Measurements from ENCODE around the gene CEP170. TPM values are rescaled to one million over a fixed set of nuclear protein-coding genes. Genes with fewer than 3 reads are reported as not detected.

Gene CEP170
- polyA plus RNA-seq, 3 donors: 13.7 to 44.5 (median 17.4) TPM

- no peak for DNase-seq
- H4K20me1 ChIP-seq (ENCODE audit: insufficient read depth, low read length): peaks cover 64% of the 10 kb centered on the region
- no peak overlapping the region for H3K9ac ChIP-seq (ENCODE audit: insufficient read depth, low read length, poor library complexity, severe bottlenecking)
- H3K4me1 ChIP-seq (ENCODE audit: control insufficient read depth in 1 of 2, insufficient read depth in 2 of 2, low read length in 2 of 2): no peaks in the 10 kb centered on the region
- H3K4me3 Mint-ChIP-seq: no peak overlapping the region
- no peak overlapping the region for H2AFZ ChIP-seq (ENCODE audit: insufficient read depth, low read depth, low read length, poor library complexity, severe bottlenecking)
- peaks cover 9% of the 10 kb centered on the region for H3K4me1 Mint-ChIP-seq
- H3K4me3 ChIP-seq (replicated peaks in 1 of 3; ENCODE audit: low read depth in 2 of 3, low read length in 3 of 3): no peak overlapping the region
- H3K4me2 ChIP-seq (replicated peaks; ENCODE audit: extremely low read depth, low read length, poor library complexity, severe bottlenecking): no peak overlapping the region
- peak overlapping the region in 1 of 7 donors; percentile 72 for H3K27ac Mint-ChIP-seq
- no peaks in the 10 kb centered on the region for H3K27me3 ChIP-seq (ENCODE audit: control insufficient read depth in 2 of 2, insufficient read depth in 2 of 2, low read length in 2 of 2)
- no peak overlapping the region for H3K27ac ChIP-seq (ENCODE audit: low read depth in 1 of 2, low read length in 2 of 2)
- H3K27me3 Mint-ChIP-seq (ENCODE audit: low read depth in 3 of 3): peaks cover 0 to 2% (median 0%) of the 10 kb centered on the region in 3 donors
- no CpG with 5 or more reads among the region's 4 CpGs for WGBS (ENCODE audit: insufficient coverage)
- peaks cover 36 to 47% of the 10 kb centered on the region in 2 donors for H3K36me3 Mint-ChIP-seq
- peaks cover 8 to 56% of the 10 kb centered on the region in 2 donors for H3K36me3 ChIP-seq (replicated peaks in 1 of 2; ENCODE audit: control insufficient read depth in 1 of 2, insufficient read depth in 2 of 2, low read length in 2 of 2)
- H3K9me3 Mint-ChIP-seq: peaks cover 9 to 24% (median 11%) of the 10 kb centered on the region in 7 donors
- H3K9me3 ChIP-seq (replicated peaks in 1 of 2; ENCODE audit: control insufficient read depth in 1 of 2, insufficient read depth in 1 of 2, low read length in 2 of 2): peaks cover 5 to 13% of the 10 kb centered on the region in 2 donors
- peaks cover 100% of the 10 kb centered on the region for H3K79me2 ChIP-seq (ENCODE audit: insufficient read depth, low read length)
- intact Hi-C loops (cut with micrococcal nuclease): no loop called here
- TF ChIP-seq CTCF (IDR thresholded peaks at IDR 0.05): no peak
Observed at GRCh38 chr1:243236604-243237252, 18.4 kb downstream of the CEP170 start.

- intact Hi-C loops (cut with micrococcal nuclease): no loop called here
- peaks cover 0 to 2% (median 0%) of the 10 kb centered on the region in 3 donors for H3K27me3 Mint-ChIP-seq (ENCODE audit: low read depth in 3 of 3)
- no peak overlapping the region for H3K4me2 ChIP-seq (replicated peaks; ENCODE audit: extremely low read depth, low read length, poor library complexity, severe bottlenecking)
- H3K9me3 Mint-ChIP-seq: peaks cover 17 to 29% (median 26%) of the 10 kb centered on the region in 7 donors
- H3K9me3 ChIP-seq (replicated peaks in 1 of 2; ENCODE audit: control insufficient read depth in 1 of 2, insufficient read depth in 1 of 2, low read length in 2 of 2): peaks cover 6 to 27% of the 10 kb centered on the region in 2 donors
- H3K4me1 Mint-ChIP-seq: peaks cover 9% of the 10 kb centered on the region
- no peak for DNase-seq
- no peaks in the 10 kb centered on the region for H3K4me1 ChIP-seq (ENCODE audit: control insufficient read depth in 1 of 2, insufficient read depth in 2 of 2, low read length in 2 of 2)
- H3K36me3 ChIP-seq (replicated peaks in 1 of 2; ENCODE audit: control insufficient read depth in 1 of 2, insufficient read depth in 2 of 2, low read length in 2 of 2): peaks cover 8 to 58% of the 10 kb centered on the region in 2 donors
- peaks cover 56% of the 10 kb centered on the region for H4K20me1 ChIP-seq (ENCODE audit: insufficient read depth, low read length)
- TF ChIP-seq CTCF (IDR thresholded peaks at IDR 0.05): no peak
- H3K27me3 ChIP-seq (ENCODE audit: control insufficient read depth in 2 of 2, insufficient read depth in 2 of 2, low read length in 2 of 2): no peaks in the 10 kb centered on the region
- no peak overlapping the region for H2AFZ ChIP-seq (ENCODE audit: insufficient read depth, low read depth, low read length, poor library complexity, severe bottlenecking)
- no peak overlapping the region for H3K27ac ChIP-seq (ENCODE audit: low read depth in 1 of 2, low read length in 2 of 2)
- H3K27ac Mint-ChIP-seq: no peak overlapping the region
- WGBS (ENCODE audit: insufficient coverage): no CpG with 5 or more reads among the region's 4 CpGs
- H3K4me3 ChIP-seq (replicated peaks in 1 of 3; ENCODE audit: low read depth in 2 of 3, low read length in 3 of 3): no peak overlapping the region
- H3K79me2 ChIP-seq (ENCODE audit: insufficient read depth, low read length): peaks cover 100% of the 10 kb centered on the region
- H3K4me3 Mint-ChIP-seq: no peak overlapping the region
- peaks cover 40 to 52% of the 10 kb centered on the region in 2 donors for H3K36me3 Mint-ChIP-seq
- no peak overlapping the region for H3K9ac ChIP-seq (ENCODE audit: insufficient read depth, low read length, poor library complexity, severe bottlenecking)
Observed at GRCh38 chr1:243234978-243235647, 20.0 kb downstream of the CEP170 start.
